GM12875 (cell line): ENCODE measurements around the gene HAO1.

Experiments used
- H3K4me3 ChIP-seq: one replicate; pipeline ENCODE4 v1.5.1; 2011; ENCODE audit warnings: low read depth, low read length, control low read depth
- CTCF ChIP-seq: IDR thresholded peaks from 2 replicates; pipeline ENCODE4 v1.5.1; 2011; ENCODE audit warnings: low read depth, mild to moderate bottlenecking, control low read depth, inconsistent platforms, low read length, moderate library complexity, borderline replicate concordance; ENCODE audit not compliant: insufficient read depth

Gene HAO1

GRCh38 chr20:7883741-7884140, 56.5 kb downstream of the HAO1 start:
- TF ChIP-seq CTCF = no peak

GRCh38 chr20:7883309-7883708, 56.9 kb downstream of the HAO1 start:
- no peak overlapping the region for H3K4me3 ChIP-seq
- no peak for TF ChIP-seq CTCF

More at GRCh38 chr20:7883741-7884140, 56.5 kb downstream of the HAO1 start:
- no peak overlapping the region for H3K4me3 ChIP-seq

- no peak for TF ChIP-seq CTCF
- no peak overlapping the region for H3K4me3 ChIP-seq
Measured at GRCh38 chr20:7882076-7882475, 58.2 kb downstream of the HAO1 start.

DNA sequence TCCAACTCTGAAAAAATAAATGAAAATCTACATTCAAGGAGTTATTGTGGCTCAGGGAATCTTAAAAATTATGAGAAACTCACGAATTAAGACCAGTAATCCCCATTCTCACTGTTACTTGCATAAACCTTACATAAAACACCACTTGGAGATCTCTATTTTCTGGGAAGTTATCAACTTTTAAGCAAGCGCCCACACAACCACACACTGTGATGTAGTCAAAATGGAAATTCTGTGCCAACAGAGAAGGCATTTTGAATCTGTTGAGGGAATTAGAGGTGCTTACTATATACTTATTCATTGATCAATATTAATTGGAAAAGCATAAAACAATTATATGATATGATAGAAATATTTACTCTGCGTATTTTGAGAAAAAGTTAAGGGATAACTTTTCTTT, 58.7 kb downstream of the HAO1 start:
- no peak for TF ChIP-seq CTCF
- no peak overlapping the region for H3K4me3 ChIP-seq

GRCh38 chr20:7879883-7880282, 60.4 kb downstream of the HAO1 start:
- no peak for TF ChIP-seq CTCF
- no peak overlapping the region for H3K4me3 ChIP-seq

DNA sequence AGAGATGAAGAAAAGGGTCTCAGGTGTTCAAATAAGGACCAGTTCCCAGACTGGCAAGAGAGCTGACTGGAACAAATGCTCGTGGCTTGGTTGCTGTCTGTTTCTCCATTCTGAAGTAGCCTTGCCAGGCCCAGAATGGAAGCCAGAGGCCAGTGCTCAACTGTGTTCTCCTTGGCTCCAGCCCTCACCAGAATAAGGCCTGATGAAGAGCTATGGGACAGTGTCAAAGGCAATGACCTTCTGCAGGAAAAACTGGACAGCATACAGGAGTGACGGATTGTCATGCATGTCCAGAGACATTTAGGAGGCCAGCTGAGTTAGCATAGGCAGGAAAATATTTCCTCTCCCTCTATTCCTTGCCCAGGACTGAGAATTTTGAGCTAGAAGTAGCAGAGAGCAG, 72.2 kb downstream of the HAO1 start:
- no peak for TF ChIP-seq CTCF
- H3K4me3 ChIP-seq = no peak overlapping the region

DNA sequence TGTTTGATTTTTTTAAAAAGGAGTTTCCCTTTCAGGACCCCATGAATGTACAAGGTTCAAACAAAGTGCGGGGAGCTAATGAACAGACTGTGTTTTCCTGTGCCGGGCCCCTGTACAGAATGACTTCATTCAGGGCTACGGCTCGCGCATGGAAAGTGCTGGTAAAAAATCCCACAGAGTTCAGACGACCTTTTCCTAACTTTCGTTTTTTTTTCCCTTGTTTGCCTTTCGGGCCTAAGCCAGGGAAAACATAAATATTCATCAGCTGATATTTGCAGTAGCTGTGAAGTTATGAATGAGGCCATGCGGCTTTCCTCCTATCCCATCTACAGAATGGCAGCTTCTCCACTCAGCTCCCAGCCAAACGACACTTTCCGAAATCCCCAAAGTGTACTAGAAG, 74.0 kb downstream of the HAO1 start:
- TF ChIP-seq CTCF = no peak

More for the DNA sequence above, 74.0 kb downstream of the HAO1 start:
- H3K4me3 ChIP-seq = no peak overlapping the region
